ENCODE data around the gene BTRC.

GRCh38 chr10:101507828-101508227, 153.9 kb downstream of the BTRC start:
- TF ChIP-seq CTCF (IDR thresholded peaks at IDR 0.05): no peak
- no peak for TF ChIP-seq POLR2A (IDR thresholded peaks at IDR 0.05)
- TF ChIP-seq POLR2AphosphoS5 (IDR thresholded peaks at IDR 0.05): no peak

Data from sigmoid colon (tissue), 4 donors.